IgD-negative memory B cell (primary cell): ENCODE data around the gene PAK5. TPM values are rescaled to one million over a fixed set of nuclear protein-coding genes. Genes with fewer than 3 reads are reported as not detected.
"Not testable (repeated sequence)": the region's sequence is repeated elsewhere in the genome, so short reads cannot be mapped to it uniquely, and the experiment has no call there.

Source experiments
- H3K27ac Mint-ChIP-seq, 3 donors: one replicate each; pipeline ENCODE4 v1.8.0; 2020 to 2022; ENCODE audit warnings: mild to moderate bottlenecking in 3 of 3, mixed read lengths in 3 of 3, moderate library complexity in 1 of 3
- H3K27me3 Mint-ChIP-seq: one replicate; pipeline ENCODE4 v1.8.0; 2021; ENCODE audit warnings: mixed read lengths
- H3K36me3 Mint-ChIP-seq: one replicate; pipeline ENCODE4 v1.8.0; 2020; ENCODE audit warnings: mild to moderate bottlenecking, mixed read lengths
- H3K4me1 Mint-ChIP-seq, 3 donors: one replicate each; pipeline ENCODE4 v1.8.0; 2020 to 2022; ENCODE audit warnings: mixed read lengths in 3 of 3, mild to moderate bottlenecking in 1 of 3
- H3K4me3 Mint-ChIP-seq, 4 donors: one replicate each; pipeline ENCODE4 v1.8.0; 2020 to 2022; ENCODE audit warnings: mild to moderate bottlenecking in 4 of 4, mixed read lengths in 4 of 4, moderate library complexity in 3 of 4
- H3K9me3 Mint-ChIP-seq, 3 donors: one replicate each; pipeline ENCODE4 v1.8.0; 2020 to 2021; ENCODE audit warnings: mixed read lengths in 3 of 3, mild to moderate bottlenecking in 1 of 3
- polyA plus RNA-seq: library from polyadenylated mRNA; unstranded; fragments of 300-500 nt; fragmentation: Illumina TruSeq; gene quantifications from one replicate; pipeline ENCODE4 v1.2.3, GENCODE V29; 2021

PAK5 gene
- polyA plus RNA-seq, 1 donor from 2014 or later, result not detected

- Mint-ChIP-seq H3K27ac (no peak overlapping the region), H3K36me3 (no peaks in the 10 kb centered on the region), H3K4me3 (no peak overlapping the region), H3K4me1 (no peaks in the 10 kb centered on the region), H3K27me3 (no peaks in the 10 kb centered on the region), H3K9me3 (peaks cover 0 to 1% (median 0%) of the 10 kb centered on the region in 3 donors)
Measured at GRCh38 chr20:9685011-9685410, 153.9 kb downstream of the PAK5 start.

GRCh38 chr20:9677100-9677623 is 161.7 kb downstream of the PAK5 start:
- Mint-ChIP-seq H3K4me1 (no peaks in the 10 kb centered on the region), H3K4me3 (no peak overlapping the region), H3K27me3 (peaks cover 2% of the 10 kb centered on the region), H3K27ac (no peak overlapping the region), H3K36me3 (peaks cover 2% of the 10 kb centered on the region), H3K9me3 (peaks cover 0 to 4% (median 4%) of the 10 kb centered on the region in 3 donors)

GRCh38 chr20:9672981-9673380 is 165.9 kb downstream of the PAK5 start:
- Mint-ChIP-seq H3K27me3 (peaks cover 2% of the 10 kb centered on the region), H3K9me3 (peaks cover 0 to 4% (median 0%) of the 10 kb centered on the region in 3 donors), H3K4me3 (no peak overlapping the region), H3K4me1 (no peaks in the 10 kb centered on the region), H3K36me3 (peaks cover 2% of the 10 kb centered on the region), H3K27ac (no peak overlapping the region)

- Mint-ChIP-seq H3K27me3 (peaks cover 2% of the 10 kb centered on the region), H3K27ac (no peak overlapping the region), H3K36me3 (peaks cover 2% of the 10 kb centered on the region), H3K9me3 (peaks cover 0 to 4% (median 0%) of the 10 kb centered on the region in 3 donors), H3K4me3 (no peak overlapping the region), H3K4me1 (no peaks in the 10 kb centered on the region)
Measured at GRCh38 chr20:9672027-9672426, 166.8 kb downstream of the PAK5 start.

GRCh38 chr20:9668381-9668780 is 170.5 kb downstream of the PAK5 start:
- peaks cover 2% of the 10 kb centered on the region for H3K36me3 Mint-ChIP-seq
- peaks cover 0 to 6% (median 0%) of the 10 kb centered on the region in 3 donors for H3K9me3 Mint-ChIP-seq
- no peak overlapping the region for H3K27ac Mint-ChIP-seq
- H3K27me3 Mint-ChIP-seq, result peaks cover 2% of the 10 kb centered on the region
- no peak overlapping the region for H3K4me3 Mint-ChIP-seq
- H3K4me1 Mint-ChIP-seq, result no peaks in the 10 kb centered on the region

- H3K27me3 Mint-ChIP-seq, result no peaks in the 10 kb centered on the region
- no peak overlapping the region for H3K4me3 Mint-ChIP-seq
- H3K4me1 Mint-ChIP-seq, result no peaks in the 10 kb centered on the region
Measured at GRCh38 chr20:9663423-9663822, 175.5 kb downstream of the PAK5 start.

GRCh38 chr20:9660236-9660868 is 178.5 kb downstream of the PAK5 start:
- no peaks in the 10 kb centered on the region for H3K4me1 Mint-ChIP-seq
- H3K9me3 Mint-ChIP-seq, result peaks cover 5 to 13% (median 5%) of the 10 kb centered on the region in 3 donors
- H3K27me3 Mint-ChIP-seq, result no peaks in the 10 kb centered on the region
- no peaks in the 10 kb centered on the region for H3K36me3 Mint-ChIP-seq
- no peak overlapping the region for H3K4me3 Mint-ChIP-seq
- H3K27ac Mint-ChIP-seq, result no peak overlapping the region

More at GRCh38 chr20:9663423-9663822, 175.5 kb downstream of the PAK5 start:
- no peak overlapping the region for H3K27ac Mint-ChIP-seq
- no peaks in the 10 kb centered on the region for H3K36me3 Mint-ChIP-seq
- H3K9me3 Mint-ChIP-seq, result peaks cover 5 to 13% (median 5%) of the 10 kb centered on the region in 3 donors

GRCh38 chr20:9647741-9648140 is 191.1 kb downstream of the PAK5 start:
- H3K9me3 Mint-ChIP-seq, result peaks cover 0 to 3% (median 2%) of the 10 kb centered on the region in 3 donors
- no peaks in the 10 kb centered on the region for H3K4me1 Mint-ChIP-seq
- no peak overlapping the region for H3K27ac Mint-ChIP-seq
- H3K4me3 Mint-ChIP-seq, result no peak overlapping the region
- no peaks in the 10 kb centered on the region for H3K27me3 Mint-ChIP-seq
- H3K36me3 Mint-ChIP-seq, result peaks cover 3% of the 10 kb centered on the region

- Mint-ChIP-seq H3K4me1 (no peaks in the 10 kb centered on the region), H3K4me3 (no peak overlapping the region), H3K36me3 (peaks cover 3% of the 10 kb centered on the region), H3K27me3 (no peaks in the 10 kb centered on the region), H3K27ac (no peak overlapping the region), H3K9me3 (peaks cover 0 to 2% (median 0%) of the 10 kb centered on the region in 3 donors)
Measured at GRCh38 chr20:9646375-9646774, 192.5 kb downstream of the PAK5 start.

GRCh38 chr20:9642882-9643281 is 196.0 kb downstream of the PAK5 start:
- no peak overlapping the region for H3K27ac Mint-ChIP-seq
- peaks cover 3% of the 10 kb centered on the region for H3K36me3 Mint-ChIP-seq
- no peaks in the 10 kb centered on the region for H3K27me3 Mint-ChIP-seq
- H3K4me3 Mint-ChIP-seq, result no peak overlapping the region
- no peaks in the 10 kb centered on the region for H3K4me1 Mint-ChIP-seq
- peaks cover 0 to 3% (median 0%) of the 10 kb centered on the region in 3 donors for H3K9me3 Mint-ChIP-seq

- not testable (repeated sequence) for H3K4me3 Mint-ChIP-seq, H3K4me1 Mint-ChIP-seq, H3K9me3 Mint-ChIP-seq, H3K27ac Mint-ChIP-seq, H3K36me3 Mint-ChIP-seq, H3K27me3 Mint-ChIP-seq
Measured at GRCh38 chr20:9641499-9642000, 197.3 kb downstream of the PAK5 start.

- Mint-ChIP-seq H3K27ac (no peak overlapping the region), H3K4me1 (no peaks in the 10 kb centered on the region), H3K4me3 (no peak overlapping the region), H3K27me3 (no peaks in the 10 kb centered on the region), H3K9me3 (peaks cover 0 to 3% (median 0%) of the 10 kb centered on the region in 3 donors), H3K36me3 (no peaks in the 10 kb centered on the region)
Measured at GRCh38 chr20:9637889-9638288, 201.0 kb downstream of the PAK5 start.

GRCh38 chr20:9635750-9636149 is 203.1 kb downstream of the PAK5 start:
- Mint-ChIP-seq H3K9me3 (peaks cover 0 to 3% (median 0%) of the 10 kb centered on the region in 3 donors), H3K36me3 (no peaks in the 10 kb centered on the region), H3K27ac (no peak overlapping the region), H3K4me3 (no peak overlapping the region), H3K27me3 (no peaks in the 10 kb centered on the region), H3K4me1 (no peaks in the 10 kb centered on the region)

GRCh38 chr20:9634327-9634726 is 204.5 kb downstream of the PAK5 start:
- Mint-ChIP-seq H3K36me3 (no peaks in the 10 kb centered on the region), H3K27ac (no peak overlapping the region), H3K9me3 (no peaks in the 10 kb centered on the region), H3K4me1 (no peaks in the 10 kb centered on the region), H3K4me3 (no peak overlapping the region), H3K27me3 (no peaks in the 10 kb centered on the region)

- H3K9me3 Mint-ChIP-seq, result no peaks in the 10 kb centered on the region
- H3K4me1 Mint-ChIP-seq, result no peaks in the 10 kb centered on the region
- no peak overlapping the region for H3K27ac Mint-ChIP-seq
Measured at GRCh38 chr20:9632991-9633390, 205.9 kb downstream of the PAK5 start.

GRCh38 chr20:9632265-9632664 is 206.6 kb downstream of the PAK5 start:
- no peaks in the 10 kb centered on the region for H3K4me1 Mint-ChIP-seq
- H3K9me3 Mint-ChIP-seq, result no peaks in the 10 kb centered on the region
- no peak overlapping the region for H3K4me3 Mint-ChIP-seq
- H3K27ac Mint-ChIP-seq, result no peak overlapping the region
- H3K27me3 Mint-ChIP-seq, result no peaks in the 10 kb centered on the region
- no peaks in the 10 kb centered on the region for H3K36me3 Mint-ChIP-seq

More at GRCh38 chr20:9632991-9633390, 205.9 kb downstream of the PAK5 start:
- no peaks in the 10 kb centered on the region for H3K27me3 Mint-ChIP-seq
- H3K36me3 Mint-ChIP-seq, result no peaks in the 10 kb centered on the region
- no peak overlapping the region for H3K4me3 Mint-ChIP-seq
